Breast epithelium (tissue), 4 donors: ENCODE results near the gene MBTPS2. TPM values are rescaled to one million over a fixed set of nuclear protein-coding genes. Genes with fewer than 3 reads are reported as not detected.
A peak's percentile ranks its signal among the peaks of the same experiment; 100 is the strongest.

Experiments used
- DNase-seq, 2 donors: peaks; one replicate each; pipeline ENCODE4 v3.0.0-alpha.2; 2019; ENCODE audit warnings: low spot score in 2 of 2
- H3K27ac ChIP-seq, 2 donors: fragments of 200-600 bp; sonication (generic) in 1 of 2; one replicate each; pipeline ENCODE4 v1.5.1; 2016 to 2019; ENCODE audit warnings: mild to moderate bottlenecking in 1 of 2
- H3K27me3 ChIP-seq, 2 donors: fragments of 200-600 bp; sonication (generic) in 1 of 2; one replicate each; pipeline versions ENCODE4 v1.5.1 to v1.6.0; 2017 to 2019; ENCODE audit warnings: control low read depth in 1 of 2, mild to moderate bottlenecking in 1 of 2
- H3K36me3 ChIP-seq: fragments of 200-600 bp; one replicate; pipeline ENCODE4 v1.5.1; 2019
- H3K4me1 ChIP-seq, 2 donors: fragments of 200-600 bp; sonication (generic); one replicate each; pipeline ENCODE4 v1.5.1; 2016 to 2019; ENCODE audit warnings: control low read depth in 1 of 2
- H3K4me3 ChIP-seq, 3 donors: fragments of 200-600 bp; sonication (generic); 1 replicate in 2 of 3; 2 replicates in 1 of 3; pipeline ENCODE4 v1.5.1; 2016 to 2019; ENCODE audit warnings: mild to moderate bottlenecking in 3 of 3, moderate library complexity in 2 of 3
- H3K9me3 ChIP-seq, 2 donors: fragments of 200-600 bp; sonication (generic) in 1 of 2; one replicate each; pipeline ENCODE4 v1.5.1; 2016 to 2019; ENCODE audit warnings: control low read depth in 1 of 2
- CTCF ChIP-seq, 3 donors: fragments of 450-650 bp; IDR thresholded peaks; one replicate each; pipeline ENCODE4 v1.5.1; 2016 to 2017; ENCODE audit warnings: antibody characterized with exemption in 3 of 3, mild to moderate bottlenecking in 3 of 3, moderate library complexity in 3 of 3
- POLR2A ChIP-seq: fragments of 450-650 bp; IDR thresholded peaks from one replicate; pipeline ENCODE4 v1.6.1; 2016; ENCODE audit warnings: antibody characterized with exemption, mild to moderate bottlenecking, moderate library complexity
- POLR2AphosphoS5 ChIP-seq, 3 donors: sonication (generic); formaldehyde crosslinking; IDR thresholded peaks; one replicate each; pipeline ENCODE4 v1.6.1; 2017; ENCODE audit warnings: antibody characterized with exemption in 3 of 3
- intact Hi-C: fragments of 100-400 bp; cut with DNase I; formaldehyde crosslinking; loops from one replicate; pipeline ENCODE4 v1.15.1; 2023; ENCODE audit warnings: low total_unique reads
- total RNA-seq, 3 donors: library from RNA; depleted of rRNA; stranded (reverse); fragments of >200 nt; gene quantifications; one replicate each; pipeline ENCODE4 v1.1.0, GENCODE V29; 2016

MBTPS2 gene
- total RNA-seq, 3 donors from 2014 or later, result 8.8 to 13.8 (median 9.9) TPM

GRCh38 chrX:21911481-21911880, 72.1 kb downstream of the MBTPS2 start:
- TF ChIP-seq POLR2AphosphoS5 (IDR thresholded peaks at IDR 0.05) (no peak), CTCF (IDR thresholded peaks at IDR 0.05) (no peak), POLR2A (no peak)
- Histone ChIP-seq H3K27me3 (peaks cover 0 to 8% of the 10 kb centered on the region in 2 donors), H3K36me3 (no peaks in the 10 kb centered on the region), H3K4me3 (no peak overlapping the region), H3K9me3 (no peaks in the 10 kb centered on the region), H3K4me1 (no peaks in the 10 kb centered on the region), H3K27ac (no peak overlapping the region)
- intact Hi-C loops, result no loop called here
- DNase-seq, result no peak

- intact Hi-C loops, result no loop called here
- Histone ChIP-seq H3K9me3 (no peaks in the 10 kb centered on the region), H3K4me3 (no peak overlapping the region), H3K27me3 (peaks cover 0 to 7% of the 10 kb centered on the region in 2 donors), H3K4me1 (no peaks in the 10 kb centered on the region), H3K36me3 (no peaks in the 10 kb centered on the region), H3K27ac (no peak overlapping the region)
- DNase-seq, result no peak
- TF ChIP-seq POLR2A (no peak), POLR2AphosphoS5 (IDR thresholded peaks at IDR 0.05) (no peak)
Measured at GRCh38 chrX:21912220-21912619, 72.8 kb downstream of the MBTPS2 start.

- no peak for TF ChIP-seq POLR2A
- no peak for TF ChIP-seq CTCF (IDR thresholded peaks at IDR 0.05)
- no peak for TF ChIP-seq POLR2AphosphoS5 (IDR thresholded peaks at IDR 0.05)
- Histone ChIP-seq H3K27me3 (peaks cover 0 to 7% of the 10 kb centered on the region in 2 donors), H3K4me3 (no peak overlapping the region), H3K4me1 (no peaks in the 10 kb centered on the region), H3K27ac (no peak overlapping the region), H3K9me3 (peaks cover 0 to under 1% of the 10 kb centered on the region in 2 donors), H3K36me3 (no peaks in the 10 kb centered on the region)
- DNase-seq, result no peak
- intact Hi-C loops, result no loop called here
Measured at GRCh38 chrX:21912989-21913388, 73.6 kb downstream of the MBTPS2 start.

- no peaks in the 10 kb centered on the region for H3K36me3 ChIP-seq
- DNase-seq, result no peak
- H3K9me3 ChIP-seq, result no peaks in the 10 kb centered on the region
- no peak overlapping the region for H3K27ac ChIP-seq
- no peaks in the 10 kb centered on the region for H3K4me1 ChIP-seq
- H3K4me3 ChIP-seq, result peak overlapping the region in 1 of 3 donors; percentile 20
- H3K27me3 ChIP-seq, result peaks cover 0 to 16% of the 10 kb centered on the region in 2 donors
- intact Hi-C loops, result no loop called here
- no peak for TF ChIP-seq CTCF (IDR thresholded peaks at IDR 0.05)
- TF ChIP-seq POLR2A, result no peak
- no peak for TF ChIP-seq POLR2AphosphoS5 (IDR thresholded peaks at IDR 0.05)
Measured at GRCh38 chrX:21926116-21926515, 86.7 kb downstream of the MBTPS2 start.

- Histone ChIP-seq H3K9me3 (no peaks in the 10 kb centered on the region), H3K27me3 (peaks cover 0 to 11% of the 10 kb centered on the region in 2 donors), H3K27ac (no peak overlapping the region), H3K4me1 (no peaks in the 10 kb centered on the region), H3K4me3 (no peak overlapping the region), H3K36me3 (no peaks in the 10 kb centered on the region)
- intact Hi-C loops, result no loop called here
- no peak for DNase-seq
- TF ChIP-seq POLR2A (no peak), POLR2AphosphoS5 (IDR thresholded peaks at IDR 0.05) (no peak), CTCF (IDR thresholded peaks at IDR 0.05) (no peak)
Measured at GRCh38 chrX:21926527-21927278, 87.3 kb downstream of the MBTPS2 start.
